ENCODE results near the gene EXOC3L4. TPM values are rescaled to one million over a fixed set of nuclear protein-coding genes. Genes with fewer than 3 reads are reported as not detected.

Gene EXOC3L4
- total RNA-seq, 2 donors from 2014 or later, result 0.91 to 0.92 TPM

DNA sequence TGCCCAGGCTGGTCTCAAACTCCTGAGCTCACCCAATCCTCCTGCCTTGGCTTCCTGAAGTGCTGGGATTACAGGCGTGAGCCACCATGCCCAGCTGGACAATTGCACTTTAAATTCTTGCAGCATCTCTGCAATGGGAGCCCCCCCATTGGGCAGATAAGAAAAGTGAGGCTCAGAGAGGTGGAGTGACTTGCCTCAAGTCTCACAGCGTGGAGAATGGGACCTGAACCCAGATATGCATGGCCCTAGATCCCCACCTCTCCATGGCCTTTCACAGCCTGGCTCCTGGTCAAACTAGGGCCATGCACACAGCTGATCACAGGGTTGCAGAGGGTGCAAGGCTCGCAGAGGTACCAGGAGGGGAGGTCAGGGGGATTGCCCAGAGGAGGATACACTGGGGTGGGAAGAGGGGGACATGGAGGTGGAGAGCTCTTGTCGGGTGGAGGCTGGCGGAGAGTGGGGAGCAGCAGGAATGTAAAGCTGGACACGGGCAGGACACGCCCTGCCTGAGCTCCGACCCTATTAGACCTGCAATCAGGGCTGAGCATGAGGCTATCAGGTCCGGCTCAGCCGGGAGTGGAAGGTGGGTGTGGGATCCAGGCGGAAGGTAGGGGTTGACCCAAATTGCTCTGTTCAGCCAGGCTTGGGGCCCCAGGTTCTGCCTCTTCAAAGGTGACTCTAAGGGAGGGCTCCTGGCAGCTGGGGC lies 6.9 kb downstream of the EXOC3L4 start:
- intact Hi-C loops (cut with DNase I), result loop anchor here in 1 of 2 donors (5.0 kb wide), 1 partner anchor 191 kb away; no protein-coding TSS in a partner anchor
- DNase-seq, result peak; percentile 18

GRCh38 chr14:103101963-103102688 lies 7.6 kb downstream of the EXOC3L4 start:
- DNase-seq (peak; percentile 23), ATAC-seq (no peak)
- intact Hi-C loops (cut with DNase I), result loop anchor here in 1 of 2 donors (5.0 kb wide), 1 partner anchor 190 kb away; no protein-coding TSS in a partner anchor

More for the DNA sequence above, 6.9 kb downstream of the EXOC3L4 start:
- no peak for ATAC-seq

DNA sequence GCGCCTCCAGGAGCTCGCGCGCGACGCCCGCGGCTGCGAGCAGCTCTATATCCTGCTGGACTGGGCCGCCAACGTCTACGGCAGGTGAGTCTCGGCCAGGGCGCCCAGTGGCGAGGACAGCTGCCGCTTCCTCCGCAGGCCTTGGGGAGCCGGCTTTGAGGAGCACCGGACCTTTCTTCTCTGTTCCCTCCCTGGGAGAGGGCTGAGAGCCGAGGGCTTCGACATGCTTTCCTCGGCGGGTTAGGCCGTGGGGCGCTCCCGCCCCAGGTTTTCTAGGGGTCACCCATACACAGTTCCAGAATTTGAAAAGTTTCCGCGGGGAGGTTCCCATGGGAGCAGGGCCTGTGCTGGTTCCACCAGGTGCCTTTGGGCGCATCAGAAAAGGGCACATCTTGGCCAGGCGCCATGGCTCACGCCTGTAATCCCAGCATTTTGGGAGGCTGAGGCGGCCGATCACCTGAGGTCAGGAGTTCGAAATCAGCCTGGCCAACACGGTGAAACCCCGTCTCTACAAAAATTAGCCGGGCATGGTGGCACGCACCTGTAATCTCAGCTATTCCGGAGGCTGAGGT lies 8.2 kb downstream of the EXOC3L4 start:
- DNase-seq, result peak; percentile 45
- no peak for ATAC-seq
- intact Hi-C loops (cut with DNase I), result loop anchor here in 1 of 2 donors (5.0 kb wide), 1 partner anchor 190 kb away; no protein-coding TSS in a partner anchor

DNA sequence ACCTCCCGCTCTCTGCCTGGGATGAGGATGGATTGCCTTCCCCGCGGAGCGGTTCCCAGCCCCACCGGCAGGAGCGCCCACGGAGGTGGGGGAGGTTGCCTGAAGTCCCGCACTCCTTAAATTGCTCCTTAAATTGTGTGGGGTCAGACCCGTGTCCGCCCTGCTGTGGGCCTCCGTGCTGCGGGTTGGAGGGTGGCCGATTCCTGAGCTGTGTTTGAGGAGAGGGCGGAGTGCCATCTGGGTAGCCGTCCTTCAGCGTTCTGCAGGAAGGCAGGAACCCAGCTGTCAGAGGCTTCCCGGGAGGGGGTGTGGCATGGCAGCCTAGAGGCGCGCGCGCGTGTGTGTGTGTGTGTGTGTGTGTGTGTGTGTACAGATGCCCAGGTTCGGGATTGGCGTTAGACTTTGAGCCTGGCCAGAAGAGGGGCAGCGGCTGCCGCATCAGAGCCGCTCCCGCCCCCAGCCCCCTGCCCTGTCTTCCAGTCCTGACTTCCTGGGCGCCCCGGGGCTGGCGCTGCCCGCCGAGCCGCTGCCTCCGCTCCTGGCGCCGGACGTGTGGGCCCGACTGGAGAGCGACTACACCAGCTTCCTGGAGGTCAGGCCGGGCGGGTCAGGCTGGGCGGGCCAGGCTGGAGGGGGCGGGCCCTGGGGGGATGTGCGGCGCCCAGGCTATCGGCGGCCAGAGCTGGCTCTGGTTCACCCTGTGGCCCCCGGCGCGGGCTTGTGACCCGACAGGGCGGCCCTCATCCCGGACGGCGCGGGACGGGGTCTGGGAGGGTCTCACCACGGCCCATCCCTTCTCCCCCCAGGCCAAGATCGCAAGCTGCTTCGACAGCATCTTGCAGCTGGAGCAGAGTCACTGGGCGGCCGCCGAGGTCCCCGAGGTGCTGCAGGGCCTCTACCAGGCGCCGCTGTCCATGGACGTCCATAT lies 9.2 kb downstream of the EXOC3L4 start:
- peak; percentile 42 to 63 for ATAC-seq
- intact Hi-C loops (cut with DNase I), result loop anchor here (2.0 to 5.0 kb wide), 2 partner anchors 81 to 189 kb away; no protein-coding TSS in a partner anchor
- DNase-seq, result peak; percentile 71

DNA sequence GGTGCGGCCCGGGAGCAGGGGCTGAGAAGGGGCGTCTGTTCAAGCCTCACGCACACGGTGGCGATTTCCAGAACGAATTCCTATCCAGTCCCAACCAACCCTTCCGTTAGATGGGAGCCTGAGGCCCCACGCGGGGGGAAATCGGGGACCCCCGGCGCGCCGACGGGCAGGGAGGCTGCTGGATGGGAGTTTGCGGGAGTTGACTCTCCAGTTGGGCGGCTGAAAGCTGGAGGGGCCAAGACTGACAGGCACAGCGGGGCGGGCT lies 9.8 kb downstream of the EXOC3L4 start:
- DNase-seq (no peak), ATAC-seq (no peak)
- intact Hi-C loops (cut with DNase I), result loop anchor here (2.0 to 5.0 kb wide), 2 partner anchors 80 to 188 kb away; no protein-coding TSS in a partner anchor

DNA sequence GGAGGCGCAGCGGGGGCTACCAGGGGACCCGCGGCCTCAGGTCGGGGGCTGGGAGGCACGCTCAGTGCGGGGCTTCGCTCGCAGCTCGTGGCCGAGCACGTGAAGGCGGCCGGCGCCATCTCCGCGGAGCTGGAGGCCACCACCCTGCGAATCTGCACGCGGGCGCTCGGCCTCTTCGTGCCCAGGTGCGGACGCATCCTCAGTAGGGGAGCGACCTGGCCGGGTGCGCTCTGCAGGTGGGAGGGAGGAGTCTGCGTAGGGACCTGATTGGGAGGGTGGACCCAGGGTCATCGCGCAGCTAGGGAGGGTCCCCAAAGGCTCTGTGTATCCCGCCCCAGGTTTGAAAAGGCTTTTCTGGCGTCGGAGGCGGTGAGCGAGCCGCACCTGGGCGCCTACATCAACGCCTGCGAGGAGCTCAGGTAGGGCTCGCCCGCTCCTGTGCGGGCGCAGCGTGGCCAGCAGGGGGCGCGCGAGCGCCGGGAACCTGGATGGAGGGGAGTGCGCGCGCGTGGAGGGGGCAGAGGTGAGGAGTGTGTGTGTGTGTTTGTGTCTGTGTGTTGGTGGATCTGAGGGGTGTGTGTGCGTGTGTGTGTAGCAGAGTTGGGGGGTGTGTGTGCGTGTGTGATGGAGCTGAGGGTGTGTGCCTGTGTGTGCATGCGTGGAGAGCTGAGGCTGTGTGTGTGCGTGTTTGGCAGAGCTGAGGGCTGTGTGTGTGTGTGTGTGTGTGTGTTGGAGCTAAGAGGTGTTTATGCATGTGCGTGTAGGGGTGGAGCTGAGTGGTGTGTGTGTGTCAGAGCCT lies 10.3 kb downstream of the EXOC3L4 start:
- peak; percentile 80 to 86 for ATAC-seq

GRCh38 chr14:103105580-103106150 lies 11.1 kb downstream of the EXOC3L4 start:
- ATAC-seq (no peak), DNase-seq (no peak)
- intact Hi-C loops (cut with DNase I), result loop anchor here (2.0 to 5.0 kb wide), 3 partner anchors 79 to 187 kb away; no protein-coding TSS in a partner anchor

More for the DNA sequence above, 10.3 kb downstream of the EXOC3L4 start:
- intact Hi-C loops (cut with DNase I), result loop anchor here (2.0 to 5.0 kb wide), 3 partner anchors 80 to 187 kb away; no protein-coding TSS in a partner anchor
- peak; percentile 72 for DNase-seq

DNA sequence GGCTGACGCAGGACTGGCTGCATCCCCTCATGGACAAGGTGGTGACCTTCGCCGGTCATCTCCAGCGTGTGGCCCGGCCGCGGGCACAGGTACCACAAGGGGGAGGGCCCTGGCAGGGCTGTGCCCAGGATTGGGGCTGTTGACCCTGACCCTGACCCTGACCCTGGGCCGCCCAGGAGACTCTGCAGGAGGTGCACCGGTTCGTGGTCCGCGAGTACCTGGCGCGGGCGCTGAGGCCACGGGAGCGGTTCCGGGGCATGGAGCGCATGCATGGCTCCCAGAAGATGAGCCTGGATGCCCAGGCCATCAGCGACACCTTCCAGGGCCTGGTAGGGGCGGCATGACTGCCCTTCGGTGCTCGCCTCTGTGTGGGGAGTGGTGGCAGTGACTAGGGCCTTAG lies 12.9 kb downstream of the EXOC3L4 start:
- intact Hi-C loops (cut with DNase I), result loop anchor here (5.0 kb wide), 2 partner anchors 80 to 185 kb away; no protein-coding TSS in a partner anchor
- DNase-seq (no peak), ATAC-seq (no peak)

DNA sequence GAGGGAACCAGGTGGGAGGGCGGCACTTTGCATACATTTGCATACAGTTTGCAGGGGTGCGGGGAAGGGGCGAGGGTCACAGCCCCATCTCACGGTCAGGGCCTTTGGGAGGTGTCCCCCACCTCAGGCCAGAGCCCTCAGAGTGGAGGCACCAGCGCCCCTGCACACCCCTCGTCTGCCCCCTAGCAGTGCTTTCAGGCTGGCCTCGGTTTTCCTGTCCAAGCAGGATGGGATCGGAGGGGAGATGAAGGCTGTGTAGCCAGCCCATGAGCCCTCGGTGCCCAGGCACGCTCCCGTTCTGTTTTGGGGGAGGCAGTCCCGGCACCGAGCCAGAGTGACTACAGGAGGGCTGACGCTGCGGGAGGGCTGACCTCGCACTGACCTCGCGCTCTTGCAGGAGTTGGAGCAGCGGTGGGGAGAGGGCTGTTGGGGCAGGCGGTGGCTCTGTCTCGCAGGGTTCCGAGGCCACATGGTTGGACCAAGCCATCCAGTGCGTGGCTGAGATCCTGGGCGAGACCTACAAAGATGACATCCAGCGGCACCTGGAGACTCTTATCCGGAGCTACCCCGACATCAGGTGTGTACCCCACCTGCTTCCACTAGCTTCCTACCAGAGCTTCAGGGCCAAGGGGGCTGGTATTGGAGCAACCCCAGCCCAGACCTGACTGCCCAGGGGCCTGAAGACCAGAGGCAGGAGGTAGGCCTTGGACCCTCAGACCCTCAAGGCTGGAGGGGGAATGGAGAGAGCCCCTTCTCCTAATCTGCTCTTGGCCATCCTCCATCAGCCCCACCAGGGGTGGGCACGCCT lies 13.6 kb downstream of the EXOC3L4 start:
- intact Hi-C loops (cut with DNase I), result loop anchor here (5.0 kb wide), 2 partner anchors 79 to 184 kb away; no protein-coding TSS in a partner anchor
- no peak for DNase-seq
- no peak for ATAC-seq

DNA sequence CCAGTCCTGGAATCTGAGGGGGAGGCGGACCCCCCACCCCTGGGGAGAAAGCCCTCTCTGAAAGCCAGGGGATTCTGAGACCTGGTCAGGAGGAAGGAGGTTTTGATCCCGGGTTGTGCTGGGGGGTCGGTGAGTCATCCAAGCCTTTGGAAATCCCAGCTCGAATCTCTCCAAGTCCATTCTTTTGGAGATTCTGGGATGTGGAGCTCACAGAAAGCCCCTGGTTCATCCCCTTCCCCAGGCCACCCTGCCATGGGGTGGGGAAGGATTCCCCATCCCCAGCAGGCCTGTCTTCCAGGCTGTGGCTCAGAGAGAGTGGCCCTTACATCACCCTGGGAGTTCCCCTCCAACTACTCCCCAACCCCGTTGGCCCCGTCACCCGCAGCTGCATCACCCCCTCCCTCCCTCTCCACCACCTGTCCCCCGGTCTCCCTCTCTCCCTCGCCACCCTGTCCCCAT lies 14.3 kb downstream of the EXOC3L4 start:
- DNase-seq, result no peak
- intact Hi-C loops (cut with DNase I), result loop anchor here (5.0 kb wide), 2 partner anchors 79 to 184 kb away; no protein-coding TSS in a partner anchor
- no peak for ATAC-seq

- ATAC-seq (peak; percentile 64 to 66), DNase-seq (peak; percentile 62)
- intact Hi-C loops (cut with DNase I), result loop anchor here (5.0 kb wide), 2 partner anchors 78 to 183 kb away; no protein-coding TSS in a partner anchor
Observed at GRCh38 chr14:103109535-103110441, 15.3 kb downstream of the EXOC3L4 start.

GRCh38 chr14:103110681-103111231 lies 16.2 kb downstream of the EXOC3L4 start:
- DNase-seq, result no peak
- intact Hi-C loops (cut with DNase I), result no loop called here
- ATAC-seq, result peak; percentile 12 to 71

DNA sequence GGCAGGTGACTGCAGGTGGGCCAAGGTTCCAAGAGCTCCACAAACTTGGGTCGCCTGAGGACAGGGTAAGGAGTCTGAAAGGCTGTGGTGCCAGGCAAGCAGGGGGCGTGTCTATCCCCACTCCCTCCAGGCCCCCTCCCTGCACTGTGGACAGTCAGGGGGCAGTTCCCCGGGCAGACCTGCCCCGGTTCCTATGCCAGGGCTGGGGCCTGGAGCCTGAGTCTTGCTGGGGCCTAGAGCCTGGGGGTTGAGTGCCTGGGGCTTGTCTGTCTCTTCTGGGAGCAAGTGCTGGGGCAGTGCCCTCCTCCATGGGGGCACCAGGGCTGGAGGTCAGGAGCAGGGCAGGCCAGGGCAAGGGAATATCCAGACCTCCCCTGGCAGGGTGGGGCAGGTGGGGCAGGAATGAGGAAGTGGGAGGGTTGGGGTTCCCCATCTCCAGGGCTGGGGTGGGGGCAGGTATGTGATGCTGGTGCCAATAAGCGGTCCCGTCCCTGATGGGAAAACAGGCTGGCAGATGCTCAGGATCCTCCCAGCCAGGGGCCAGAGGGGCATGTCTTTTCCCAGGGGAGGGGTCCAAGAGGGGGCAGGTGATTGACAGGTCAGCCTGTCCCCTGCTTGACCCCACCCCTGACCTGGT lies 16.8 kb downstream of the EXOC3L4 start:
- intact Hi-C loops (cut with DNase I), result no loop called here
- DNase-seq (no peak), ATAC-seq (peak in 1 of 2 donors; percentile 27)

DNA sequence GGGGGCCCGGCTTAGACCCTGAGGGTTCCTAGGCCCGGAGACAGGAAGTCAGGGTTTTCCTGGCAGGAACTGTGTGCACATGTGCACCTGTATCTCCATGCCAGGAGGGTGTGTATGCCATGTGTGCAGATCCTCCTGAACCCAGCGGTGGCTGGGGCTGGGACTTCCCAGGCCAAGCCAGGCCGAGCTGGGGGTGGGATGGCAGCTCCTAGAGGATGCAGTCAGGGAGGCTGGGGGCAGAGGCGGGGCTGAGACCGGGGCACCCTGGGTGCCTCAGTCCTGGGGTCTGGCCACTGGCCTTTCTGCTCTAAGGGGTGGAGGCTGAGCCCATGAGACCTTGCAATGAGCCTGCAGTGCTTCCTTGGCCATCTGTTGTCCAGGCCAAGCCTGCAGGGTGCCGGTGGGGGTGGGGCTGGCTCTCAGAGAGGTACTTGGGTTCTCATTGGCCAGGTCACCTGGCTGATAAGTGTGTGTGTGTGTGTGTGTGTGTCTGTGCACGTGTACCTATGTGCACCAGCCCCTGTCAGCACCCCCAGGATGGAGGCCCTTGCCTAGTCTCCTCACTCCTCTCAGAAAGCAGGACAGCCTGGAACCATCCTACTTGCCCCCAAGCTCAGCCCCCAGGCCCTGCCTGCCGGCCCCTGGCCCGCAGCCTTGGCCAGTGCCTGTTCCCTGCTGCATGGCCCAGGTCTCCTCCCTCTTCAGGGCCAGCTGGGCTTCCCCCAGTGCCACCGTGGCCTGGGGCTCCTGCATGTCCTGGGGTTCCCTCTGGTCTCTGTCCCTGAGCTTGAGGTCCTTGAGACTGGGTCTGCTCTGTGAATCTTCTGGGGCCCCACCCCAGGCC lies 18.1 kb downstream of the EXOC3L4 start:
- ATAC-seq (no peak), DNase-seq (no peak)
- intact Hi-C loops (cut with DNase I), result no loop called here

All from left cardiac atrium (tissue), 4 donors.